Mucosa of descending colon (tissue), 3 donors: Measurements from ENCODE around the gene PLA1A. TPM values are rescaled to one million over a fixed set of nuclear protein-coding genes. Genes with fewer than 3 reads are reported as not detected.

ENCODE experiments used
- ATAC-seq: fragments of 200-7000 bp; cut with Tn5 transposase; one replicate; pipeline ENCODE4 v1.9.1; 2020; ENCODE audit warnings: mild to moderate bottlenecking, moderate library complexity
- DNase-seq, 3 donors: peaks; one replicate each; pipeline ENCODE4 v3.0.0-alpha.2; 2020
- H3K36me3 ChIP-seq: fragments of 200-600 bp; one replicate; pipeline ENCODE4 v1.8.0; 2021; ENCODE audit warnings: low read depth, mild to moderate bottlenecking
- H3K4me1 ChIP-seq: fragments of 200-600 bp; one replicate; pipeline ENCODE4 v1.8.0; 2021; ENCODE audit warnings: low read depth, mild to moderate bottlenecking
- H3K4me3 ChIP-seq: fragments of 200-600 bp; one replicate; pipeline ENCODE4 v1.8.0; 2021; ENCODE audit warnings: mild to moderate bottlenecking
- H3K9me3 ChIP-seq: fragments of 200-600 bp; one replicate; pipeline ENCODE4 v1.8.0; 2021; ENCODE audit warnings: mild to moderate bottlenecking
- CTCF ChIP-seq: fragments of 200-600 bp; IDR thresholded peaks from one replicate; pipeline ENCODE4 v1.8.0; 2022; ENCODE audit warnings: antibody characterized with exemption, mild to moderate bottlenecking
- intact Hi-C, 2 donors: fragments of 100-400 bp; cut with DNase I in 1 of 2; cut with micrococcal nuclease in 1 of 2; formaldehyde crosslinking; loops; one replicate each; pipeline versions ENCODE4 v1.11.0 to v1.11.1; 2022; cut with DNase I, micrococcal nuclease
- total RNA-seq, 3 donors: library from RNA; stranded (reverse); fragmentation: NEBNext Ultra II Directional in 2 of 3; extraction: Animal tissue kit (Norgen Biotek cat#: 25700) in 2 of 3; gene quantifications; one replicate each; pipeline versions ENCODE4 v1.2.1 to v1.2.4, GENCODE V29; 2021 to 2023
- donor health status: DM: no; HTN: no; CAD: no; lungs with moderate emphysema.
- donor health status: DM: no; HTN: no; CAD: no.
- donor health status: DM: no; HTN: yes; CAD: no.

PLA1A gene
- total RNA-seq, 3 donors from 2014 or later = 0.58 to 2.1 (median 1.5) TPM

- H3K36me3 ChIP-seq = no peaks in the 10 kb centered on the region
- ATAC-seq (no peak), DNase-seq (no peak)
- H3K9me3 ChIP-seq = no peaks in the 10 kb centered on the region
- no peak for TF ChIP-seq CTCF
- intact Hi-C loops = no loop called here
- H3K4me3 ChIP-seq = no peak overlapping the region
- no peaks in the 10 kb centered on the region for H3K4me1 ChIP-seq
These were observed 48.1 kb downstream of the PLA1A start for GRCh38 chr3:119645813-119646212.

GRCh38 chr3:119647171-119647570, 49.5 kb downstream of the PLA1A start:
- no peak for ATAC-seq
- Histone ChIP-seq H3K4me3 (no peak overlapping the region), H3K4me1 (no peaks in the 10 kb centered on the region), H3K36me3 (no peaks in the 10 kb centered on the region), H3K9me3 (no peaks in the 10 kb centered on the region)
- TF ChIP-seq CTCF = no peak
- no peak for DNase-seq
- intact Hi-C loops = no loop called here

GRCh38 chr3:119647843-119648575, 50.3 kb downstream of the PLA1A start:
- intact Hi-C loops = no loop called here
- Histone ChIP-seq H3K4me1 (no peaks in the 10 kb centered on the region), H3K9me3 (no peaks in the 10 kb centered on the region), H3K4me3 (no peak overlapping the region), H3K36me3 (no peaks in the 10 kb centered on the region)
- DNase-seq (no peak), ATAC-seq (no peak)
- no peak for TF ChIP-seq CTCF

- H3K4me1 ChIP-seq = no peaks in the 10 kb centered on the region
- no peak overlapping the region for H3K4me3 ChIP-seq
- DNase-seq = no peak
- intact Hi-C loops = no loop called here
- TF ChIP-seq CTCF = no peak
- H3K9me3 ChIP-seq = no peaks in the 10 kb centered on the region
- no peak for ATAC-seq
- no peaks in the 10 kb centered on the region for H3K36me3 ChIP-seq
These were observed 52.1 kb downstream of the PLA1A start for GRCh38 chr3:119649761-119650160.

- Histone ChIP-seq H3K9me3 (no peaks in the 10 kb centered on the region), H3K4me3 (no peak overlapping the region), H3K36me3 (no peaks in the 10 kb centered on the region), H3K4me1 (no peaks in the 10 kb centered on the region)
- intact Hi-C loops = no loop called here
- no peak for TF ChIP-seq CTCF
- DNase-seq (no peak), ATAC-seq (peak; percentile 25)
These were observed 54.8 kb downstream of the PLA1A start for GRCh38 chr3:119652306-119653033.
